ENCODE measurements around the gene WNT8A. TPM values are rescaled to one million over a fixed set of nuclear protein-coding genes. Genes with fewer than 3 reads are reported as not detected.
A peak's percentile ranks its signal among the peaks of the same experiment; 100 is the strongest.

The WNT8A gene
- total RNA-seq, 2 experiments from 2014 or later: not detected

- Histone ChIP-seq H3K36me3 (ENCODE audit: insufficient read depth, low read length) (no peaks in the 10 kb centered on the region), H3K4me3 (ENCODE audit: low read length) (no peak overlapping the region), H3K27me3 (ENCODE audit: control insufficient read depth in 1 of 2, insufficient read depth in 2 of 2, low read length in 2 of 2) (no peaks in the 10 kb centered on the region), H3K4me1 (ENCODE audit: insufficient read depth, low read length) (no peaks in the 10 kb centered on the region), H3K9me3 (ENCODE audit: control insufficient read depth in 1 of 2, insufficient read depth in 1 of 2, low read length in 2 of 2) (no peaks in the 10 kb centered on the region), H3K27ac (ENCODE audit: low read depth in 1 of 2, low read length in 2 of 2) (no peak overlapping the region)
- ATAC-seq (ENCODE audit: poor library complexity): no peak
- H3K4me3 Mint-ChIP-seq: no peak overlapping the region
- no peak for DNase-seq
- H3K4me1 Mint-ChIP-seq (ENCODE audit: low read depth): no peaks in the 10 kb centered on the region
- no peaks in the 10 kb centered on the region for H3K9me3 Mint-ChIP-seq
- H3K27ac Mint-ChIP-seq: no peak overlapping the region
- TF ChIP-seq, protein P1, sequence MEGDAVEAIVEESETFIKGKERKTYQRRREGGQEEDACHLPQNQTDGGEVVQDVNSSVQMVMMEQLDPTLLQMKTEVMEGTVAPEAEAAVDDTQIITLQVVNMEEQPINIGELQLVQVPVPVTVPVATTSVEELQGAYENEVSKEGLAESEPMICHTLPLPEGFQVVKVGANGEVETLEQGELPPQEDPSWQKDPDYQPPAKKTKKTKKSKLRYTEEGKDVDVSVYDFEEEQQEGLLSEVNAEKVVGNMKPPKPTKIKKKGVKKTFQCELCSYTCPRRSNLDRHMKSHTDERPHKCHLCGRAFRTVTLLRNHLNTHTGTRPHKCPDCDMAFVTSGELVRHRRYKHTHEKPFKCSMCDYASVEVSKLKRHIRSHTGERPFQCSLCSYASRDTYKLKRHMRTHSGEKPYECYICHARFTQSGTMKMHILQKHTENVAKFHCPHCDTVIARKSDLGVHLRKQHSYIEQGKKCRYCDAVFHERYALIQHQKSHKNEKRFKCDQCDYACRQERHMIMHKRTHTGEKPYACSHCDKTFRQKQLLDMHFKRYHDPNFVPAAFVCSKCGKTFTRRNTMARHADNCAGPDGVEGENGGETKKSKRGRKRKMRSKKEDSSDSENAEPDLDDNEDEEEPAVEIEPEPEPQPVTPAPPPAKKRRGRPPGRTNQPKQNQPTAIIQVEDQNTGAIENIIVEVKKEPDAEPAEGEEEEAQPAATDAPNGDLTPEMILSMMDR (IDR thresholded peaks at IDR 0.05): no peak
- ChIA-PET CTCF (interaction anchor here (1.0 kb wide), 1 partner anchor 14 kb away, joined by 3 read pairs; no protein-coding TSS in a partner anchor), POLR2A (no interaction called here)
- H3K27me3 Mint-ChIP-seq: no peaks in the 10 kb centered on the region
- intact Hi-C loops (cut with DNase I, micrococcal nuclease): no loop called here
- no peaks in the 10 kb centered on the region for H3K36me3 Mint-ChIP-seq (ENCODE audit: low read depth)
These were observed 28.8 kb upstream of the WNT8A start for GRCh38 chr5:138054847-138055558.

DNA sequence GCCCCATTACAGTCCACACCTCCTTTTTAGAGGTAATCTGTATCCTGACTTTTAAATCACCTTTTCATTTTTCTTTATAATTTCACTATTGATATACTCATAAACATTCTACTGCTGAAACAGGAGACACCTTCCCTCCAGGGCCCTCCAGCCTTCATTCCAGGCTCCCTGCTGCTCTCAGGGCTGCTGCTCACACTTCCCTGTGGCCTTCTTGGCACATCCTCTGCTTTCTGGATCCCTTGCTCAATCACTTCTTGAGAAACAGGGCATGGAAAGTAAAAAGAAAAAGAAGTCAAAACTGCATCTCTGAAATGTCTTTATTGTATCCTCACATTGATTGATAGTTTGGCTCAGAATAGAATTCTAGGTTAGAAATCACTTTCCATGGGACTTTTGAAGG is 19.3 kb upstream of the WNT8A start:
- ATAC-seq (ENCODE audit: poor library complexity) (no peak), DNase-seq (no peak)
- no peaks in the 10 kb centered on the region for H3K27me3 Mint-ChIP-seq
- Histone ChIP-seq H3K4me1 (ENCODE audit: insufficient read depth, low read length) (no peaks in the 10 kb centered on the region), H3K36me3 (ENCODE audit: insufficient read depth, low read length) (no peaks in the 10 kb centered on the region), H3K4me3 (ENCODE audit: low read length) (no peak overlapping the region), H3K27me3 (ENCODE audit: control insufficient read depth in 1 of 2, insufficient read depth in 2 of 2, low read length in 2 of 2) (no peaks in the 10 kb centered on the region), H3K27ac (ENCODE audit: low read depth in 1 of 2, low read length in 2 of 2) (no peak overlapping the region), H3K9me3 (ENCODE audit: control insufficient read depth in 1 of 2, insufficient read depth in 1 of 2, low read length in 2 of 2) (no peaks in the 10 kb centered on the region)
- H3K36me3 Mint-ChIP-seq (ENCODE audit: low read depth): no peaks in the 10 kb centered on the region
- H3K4me1 Mint-ChIP-seq (ENCODE audit: low read depth): peaks cover 6% of the 10 kb centered on the region
- intact Hi-C loops (cut with DNase I, micrococcal nuclease): no loop called here
- H3K9me3 Mint-ChIP-seq: no peaks in the 10 kb centered on the region
- TF ChIP-seq, protein P1 (IDR thresholded peaks at IDR 0.05): no peak
- POLR2A ChIA-PET: interaction anchor here (0.7 kb wide), 1 partner anchor 22 kb away, joined by 3 read pairs; no protein-coding TSS in a partner anchor
- H3K27ac Mint-ChIP-seq: no peak overlapping the region
- CTCF ChIA-PET: interaction anchor here (0.8 to 1.1 kb wide), 3 partner anchors 20 to 435 kb away, joined by 3 to 4 read pairs (median 4); no protein-coding TSS in a partner anchor
- H3K4me3 Mint-ChIP-seq: no peak overlapping the region

DNA sequence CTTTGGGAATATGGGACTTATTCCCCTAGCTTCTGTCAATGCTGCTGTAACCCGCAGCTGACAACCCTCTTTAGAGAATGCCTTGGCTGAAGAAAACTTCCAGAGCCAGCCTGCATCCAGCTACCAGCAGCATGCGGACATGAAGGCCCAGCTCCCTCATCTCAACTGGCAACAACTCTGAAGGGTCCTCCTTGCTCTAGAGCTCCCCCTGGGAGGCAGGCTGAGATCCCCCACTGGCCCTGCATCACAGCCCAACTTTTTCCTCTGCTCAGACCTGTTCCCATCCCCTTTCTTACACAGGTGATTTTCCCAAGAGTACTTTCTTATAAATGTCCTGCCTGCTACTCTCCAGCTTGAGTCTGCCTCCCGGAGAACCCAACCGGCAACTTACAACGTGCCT is 18.7 kb upstream of the WNT8A start:
- POLR2A ChIA-PET: interaction anchor here (0.7 kb wide), 1 partner anchor 23 kb away, joined by 3 read pairs; no protein-coding TSS in a partner anchor
- Histone ChIP-seq H3K36me3 (ENCODE audit: insufficient read depth, low read length) (no peaks in the 10 kb centered on the region), H3K9me3 (ENCODE audit: control insufficient read depth in 1 of 2, insufficient read depth in 1 of 2, low read length in 2 of 2) (no peaks in the 10 kb centered on the region), H3K4me1 (ENCODE audit: insufficient read depth, low read length) (no peaks in the 10 kb centered on the region), H3K4me3 (ENCODE audit: low read length) (no peak overlapping the region), H3K27ac (ENCODE audit: low read depth in 1 of 2, low read length in 2 of 2) (no peak overlapping the region), H3K27me3 (ENCODE audit: control insufficient read depth in 1 of 2, insufficient read depth in 2 of 2, low read length in 2 of 2) (no peaks in the 10 kb centered on the region)
- no peaks in the 10 kb centered on the region for H3K27me3 Mint-ChIP-seq
- H3K36me3 Mint-ChIP-seq (ENCODE audit: low read depth): no peaks in the 10 kb centered on the region
- H3K4me1 Mint-ChIP-seq (ENCODE audit: low read depth): peaks cover 6% of the 10 kb centered on the region
- TF ChIP-seq, protein P1 (IDR thresholded peaks at IDR 0.05): no peak
- CTCF ChIA-PET: interaction anchor here (0.8 to 1.1 kb wide), 3 partner anchors 21 to 436 kb away, joined by 3 to 4 read pairs (median 4); no protein-coding TSS in a partner anchor
- intact Hi-C loops (cut with DNase I, micrococcal nuclease): loop anchor here in 1 of 2 experiments (5.0 kb wide), 1 partner anchor 283 kb away; no protein-coding TSS in a partner anchor
- H3K9me3 Mint-ChIP-seq: no peaks in the 10 kb centered on the region
- ATAC-seq (ENCODE audit: poor library complexity): no peak
- H3K4me3 Mint-ChIP-seq: no peak overlapping the region
- DNase-seq: peak in 2 of 14 experiments; percentile 17 to 24
- H3K27ac Mint-ChIP-seq: no peak overlapping the region

All from CD4-positive, alpha-beta T cell (primary cell).